ENCODE results near the gene CYTL1.
"Not testable (repeated sequence)": the region's sequence is repeated elsewhere in the genome, so short reads cannot be mapped to it uniquely, and the experiment has no call there.

The CYTL1 gene

GRCh38 chr4:5019274-5019673 lies at the start of gene CYTL1:
CYTL1 (minus strand) TSS chr4:5019458; CDS start chr4:5019445, 13 bp downstream.
- no peak for DNase-seq (ENCODE audit: low read depth)

DNA sequence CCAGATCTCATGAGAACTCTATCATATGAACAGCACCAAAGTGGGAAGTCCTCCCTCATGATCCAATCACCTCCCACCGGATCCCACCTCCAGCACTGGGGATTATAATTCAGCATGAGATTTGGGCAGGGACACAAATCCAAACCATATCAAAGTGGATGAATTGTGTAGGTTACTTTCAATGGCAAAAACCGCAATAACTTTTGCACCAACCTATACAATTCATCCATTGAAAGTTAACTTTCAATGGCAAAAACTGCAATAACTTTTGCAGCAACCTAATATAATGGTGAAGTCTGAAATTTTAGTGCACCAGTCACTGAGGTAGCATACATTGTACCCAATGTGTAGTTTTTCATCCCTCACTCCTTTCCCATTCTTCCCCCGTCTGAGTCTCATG lies 48.6 kb upstream of the CYTL1 start:
- no peak for DNase-seq (ENCODE audit: low read depth)

DNA sequence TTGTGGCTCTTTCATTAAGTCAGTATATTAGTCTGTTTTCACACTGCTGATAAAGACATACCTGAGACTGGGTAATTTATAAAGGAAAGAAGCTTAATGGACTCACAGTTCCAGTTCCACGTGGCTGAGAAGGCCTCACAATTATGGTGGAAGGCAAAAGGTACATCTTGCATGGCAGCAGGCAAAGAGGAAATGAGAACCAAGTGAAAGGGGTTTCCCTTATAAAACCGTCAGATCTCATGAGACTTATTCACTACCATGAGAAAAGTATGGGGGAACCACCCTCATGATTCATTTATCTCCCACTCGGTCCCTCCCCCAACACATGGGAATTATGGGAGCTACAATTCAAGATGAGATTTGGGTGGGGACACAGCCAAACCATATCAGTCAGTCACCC lies 47.7 kb upstream of the CYTL1 start:
- not testable (repeated sequence) for DNase-seq (ENCODE audit: low read depth)

GRCh38 chr4:5066101-5066500 lies 46.8 kb upstream of the CYTL1 start:
- no peak for DNase-seq (ENCODE audit: low read depth)

- no peak for DNase-seq (ENCODE audit: low read depth)
These were observed 36.2 kb upstream of the CYTL1 start for GRCh38 chr4:5055411-5055810.

- no peak for DNase-seq (ENCODE audit: low read depth)
These were observed 35.3 kb upstream of the CYTL1 start for GRCh38 chr4:5054532-5054931.

DNA sequence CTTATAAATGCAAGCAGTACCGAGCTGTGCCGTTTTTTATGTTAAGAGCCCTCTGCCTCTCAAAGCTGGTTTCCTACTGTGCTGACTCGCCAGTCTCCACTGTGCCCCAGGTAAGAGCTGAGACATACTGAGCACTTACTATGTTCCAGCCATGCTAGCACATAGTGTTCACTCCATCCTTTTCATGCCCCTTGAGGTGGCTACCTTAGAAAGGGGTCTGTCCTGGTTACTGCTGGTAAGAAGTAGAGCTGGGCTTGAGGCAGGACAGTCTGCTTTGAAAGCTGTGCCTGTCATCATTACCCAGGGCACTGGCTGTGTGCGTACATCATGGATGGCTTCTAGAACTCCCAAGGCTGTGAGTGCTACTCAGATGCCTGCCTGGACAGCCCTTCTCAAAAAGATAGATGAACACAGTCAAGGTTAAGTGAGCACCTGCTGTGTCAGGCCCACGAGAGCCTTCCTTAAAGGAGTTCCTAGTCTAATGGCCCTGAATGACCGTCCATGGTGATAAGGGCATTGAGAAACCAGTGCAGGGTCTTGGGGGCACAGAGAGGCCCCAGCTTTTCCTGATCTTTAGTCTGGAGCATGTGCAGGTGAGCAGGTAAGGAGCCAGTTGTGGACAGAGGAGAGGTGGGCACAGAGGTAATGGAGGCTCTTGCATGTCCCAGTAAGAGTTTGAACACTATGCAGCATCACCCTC lies 33.6 kb upstream of the CYTL1 start:
- no peak for DNase-seq (ENCODE audit: low read depth)

- DNase-seq (ENCODE audit: low read depth): no peak
These were observed 33.0 kb upstream of the CYTL1 start for GRCh38 chr4:5052204-5052702.

GRCh38 chr4:5051278-5052203 lies 32.3 kb upstream of the CYTL1 start, which contains the start of gene STK32B:
STK32B (plus strand) TSS chr4:5051480.
- DNase-seq (ENCODE audit: low read depth): no peak

DNA sequence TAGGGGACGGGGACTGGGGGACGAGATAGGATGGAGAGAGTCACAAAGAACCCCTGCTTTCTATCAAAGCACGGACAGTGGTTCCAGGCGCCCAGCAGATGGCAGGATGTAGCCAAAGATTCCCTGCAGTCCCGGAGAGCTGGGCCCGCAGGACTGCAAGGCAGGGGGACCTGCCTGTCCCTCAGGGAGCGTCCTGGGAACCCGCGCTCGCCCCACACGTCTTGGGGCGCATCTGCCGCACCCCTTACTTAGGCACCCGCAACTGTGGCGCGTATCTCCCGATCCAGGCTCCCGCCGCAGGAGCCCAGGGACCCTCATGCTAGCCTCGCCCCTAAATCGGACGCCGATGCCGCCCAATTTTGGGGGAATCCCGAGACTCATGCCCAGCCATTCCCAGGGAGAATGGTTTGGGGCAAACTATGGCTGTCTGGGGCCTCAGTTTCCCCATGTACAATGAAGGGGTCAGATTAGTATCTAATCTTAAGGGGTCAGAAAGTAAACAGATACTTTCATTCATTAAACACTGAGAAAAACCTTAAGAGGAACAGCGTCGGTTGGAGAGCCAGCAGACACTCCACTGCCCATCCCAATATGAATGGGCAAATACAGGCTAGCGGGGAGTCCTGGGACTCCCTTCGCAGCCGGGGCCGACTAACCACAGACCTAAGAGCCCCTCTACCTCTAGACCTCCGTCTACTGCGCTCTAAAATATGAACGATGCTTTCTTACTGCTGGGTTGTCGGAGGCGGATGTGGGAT lies 31.4 kb upstream of the CYTL1 start:
- peak; percentile 20 for DNase-seq (ENCODE audit: low read depth)

DNA sequence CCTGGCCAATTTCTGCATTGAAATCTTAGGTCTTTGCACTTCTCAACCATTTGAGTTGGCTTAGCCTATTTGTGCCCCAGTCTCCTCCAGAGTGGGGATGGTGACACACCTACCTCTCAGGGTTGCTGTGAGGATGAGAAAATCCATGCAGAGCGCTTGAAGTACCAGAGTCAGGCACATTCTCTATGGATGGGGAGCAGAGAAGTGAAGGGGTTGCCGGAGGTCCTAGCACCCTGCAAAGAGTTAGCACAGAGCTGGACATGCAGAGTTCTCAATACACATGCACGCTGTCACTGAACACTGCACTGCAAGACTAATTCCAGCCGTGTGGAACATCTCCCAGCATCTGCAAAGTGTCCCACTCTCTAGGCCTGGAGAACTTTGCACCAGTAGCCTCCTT lies 29.5 kb upstream of the CYTL1 start:
- no peak for DNase-seq (ENCODE audit: low read depth)

DNA sequence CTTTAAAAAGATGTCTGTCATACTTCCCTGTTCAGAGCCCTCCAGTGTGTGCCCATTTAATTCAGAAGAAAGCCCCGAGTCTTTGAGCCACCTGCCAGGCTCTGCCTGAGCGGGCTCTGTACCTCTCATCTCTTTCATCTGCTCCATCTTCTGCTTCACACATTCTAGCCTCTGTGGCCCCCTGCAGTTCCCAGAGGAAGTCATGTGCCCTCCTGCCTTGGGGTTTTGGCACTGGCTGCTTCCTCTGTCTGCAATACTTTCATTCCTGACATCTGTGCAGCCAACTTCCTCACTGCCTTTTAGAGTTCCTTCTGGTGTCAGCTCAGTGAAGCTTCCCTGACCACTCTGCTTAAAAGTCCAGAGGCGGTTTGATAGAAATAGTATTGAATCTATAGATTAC lies 25.8 kb upstream of the CYTL1 start:
- DNase-seq (ENCODE audit: low read depth): no peak

DNA sequence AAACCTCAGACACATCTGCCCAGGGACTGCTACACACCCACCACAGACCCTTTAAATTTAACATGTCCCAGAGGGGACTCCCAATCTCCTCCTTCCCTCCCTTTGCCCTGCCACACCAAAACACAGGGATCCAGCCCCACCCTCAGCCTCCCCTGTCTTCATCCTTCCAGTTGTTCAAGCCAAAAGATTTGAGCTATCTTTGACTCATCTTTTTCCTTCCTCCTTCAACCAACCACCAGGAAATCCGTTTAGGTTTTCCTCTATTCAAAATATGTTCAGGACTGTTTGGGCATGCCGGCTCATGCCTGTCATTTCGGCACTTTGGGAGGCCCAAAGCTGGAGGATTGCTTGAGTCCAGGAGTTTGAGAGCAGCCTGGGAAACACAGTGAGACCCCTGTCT lies 25.1 kb upstream of the CYTL1 start:
- DNase-seq (ENCODE audit: low read depth): no peak

DNA sequence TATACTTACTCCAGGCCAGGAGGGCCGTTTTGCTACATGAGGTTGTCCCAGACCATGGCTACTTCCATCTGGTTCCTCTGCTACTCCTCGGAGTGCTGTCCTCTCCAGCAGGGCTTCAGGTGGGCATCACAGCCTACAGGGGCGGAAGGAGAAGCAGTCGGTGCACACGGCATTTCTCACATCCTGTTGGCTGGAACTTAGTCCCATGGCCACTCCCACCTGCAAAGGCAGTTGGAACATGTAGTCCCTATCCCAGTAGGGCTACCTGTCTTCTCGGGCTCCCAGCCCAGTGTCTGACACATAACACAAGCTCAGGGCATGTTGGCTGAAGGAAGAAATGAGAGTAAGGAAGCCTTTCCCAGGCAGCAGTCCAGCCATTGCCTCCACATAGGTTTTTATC lies 24.3 kb upstream of the CYTL1 start:
- DNase-seq (ENCODE audit: low read depth): no peak

DNA sequence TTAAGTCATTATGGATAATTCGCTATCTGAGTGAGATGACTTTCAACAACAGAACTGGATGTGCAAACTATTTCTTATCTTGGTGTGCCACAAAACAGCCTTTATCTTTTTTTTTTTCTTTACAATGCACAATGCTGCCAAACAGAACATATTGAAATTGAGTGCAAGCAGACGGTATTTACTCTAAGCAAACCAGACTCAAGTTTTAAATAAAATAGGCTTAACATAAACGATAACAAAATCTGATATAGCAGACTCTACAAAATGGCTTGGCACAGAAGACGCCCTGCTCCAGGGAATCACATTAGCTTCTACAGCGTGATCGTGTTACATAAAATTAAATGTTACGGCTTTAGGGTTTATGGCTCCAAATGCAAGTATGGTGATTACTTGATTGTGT lies 22.4 kb upstream of the CYTL1 start:
- no peak for DNase-seq (ENCODE audit: low read depth)

GRCh38 chr4:5040856-5041620 lies 21.8 kb upstream of the CYTL1 start:
- no peak for DNase-seq (ENCODE audit: low read depth)

- DNase-seq (ENCODE audit: low read depth): no peak
These were observed 20.5 kb upstream of the CYTL1 start for GRCh38 chr4:5039800-5040199.

DNA sequence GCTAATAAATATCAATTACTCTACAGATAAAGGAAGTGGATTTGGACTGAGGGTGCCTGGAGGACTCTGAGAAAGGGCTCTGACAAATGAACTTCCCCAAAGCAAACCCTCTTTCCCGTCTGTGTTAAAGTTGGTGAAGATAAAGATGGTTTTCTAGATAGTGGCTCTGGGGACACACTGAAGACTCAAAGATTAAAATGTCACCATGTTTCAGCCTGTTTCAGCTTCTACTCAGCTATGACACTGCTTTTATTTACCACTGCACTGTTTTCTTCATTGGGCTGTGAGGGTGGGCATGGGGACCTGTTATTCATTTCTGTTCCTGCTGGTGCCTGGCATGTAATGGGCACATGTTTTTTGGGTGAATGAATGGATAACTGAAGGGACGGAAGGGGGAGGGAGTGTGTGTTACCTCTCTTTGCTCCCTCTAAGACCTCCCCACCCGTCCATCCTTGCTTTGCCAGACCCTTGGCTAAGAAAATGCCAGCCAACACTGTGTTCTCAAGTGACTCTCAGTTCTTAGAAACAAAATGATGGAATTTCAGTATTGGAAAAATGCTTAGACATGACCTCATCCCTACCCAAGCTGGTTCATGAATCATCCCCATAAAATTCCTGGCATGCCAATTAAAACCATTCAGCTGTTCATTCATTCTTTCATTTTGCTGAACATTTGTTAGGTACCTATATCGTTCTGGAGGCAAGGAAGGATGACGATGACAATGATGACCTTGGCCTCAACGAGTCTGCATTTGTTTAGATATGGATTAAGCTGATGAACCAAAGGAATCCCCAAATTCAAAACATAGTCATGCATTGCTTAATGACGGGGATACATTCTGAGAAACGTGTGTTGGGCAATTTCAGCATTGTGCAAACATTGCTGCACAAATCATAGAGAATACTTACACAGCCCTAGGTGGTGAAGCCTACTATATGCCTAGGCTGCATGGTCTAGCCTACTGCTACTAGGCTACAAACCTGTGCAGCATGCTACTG lies 18.6 kb upstream of the CYTL1 start:
- DNase-seq (ENCODE audit: low read depth): no peak

- no peak for DNase-seq (ENCODE audit: low read depth)
These were observed 17.0 kb upstream of the CYTL1 start for GRCh38 chr4:5036239-5036638.

- DNase-seq (ENCODE audit: low read depth): no peak
These were observed 14.9 kb upstream of the CYTL1 start for GRCh38 chr4:5034206-5034605.

All from activated T-cell treated with anti-CD3 and anti-CD28 coated beads for 48 hours (primary cell).